Inferior parietal cortex (tissue), 1 donor: ENCODE data around the gene SULT1E1.

Source experiments
- DNase-seq: peaks from one replicate; pipeline ENCODE4 v3.0.0-alpha.2; 2016; ENCODE audit errors: extremely low spot score

Gene SULT1E1

DNA sequence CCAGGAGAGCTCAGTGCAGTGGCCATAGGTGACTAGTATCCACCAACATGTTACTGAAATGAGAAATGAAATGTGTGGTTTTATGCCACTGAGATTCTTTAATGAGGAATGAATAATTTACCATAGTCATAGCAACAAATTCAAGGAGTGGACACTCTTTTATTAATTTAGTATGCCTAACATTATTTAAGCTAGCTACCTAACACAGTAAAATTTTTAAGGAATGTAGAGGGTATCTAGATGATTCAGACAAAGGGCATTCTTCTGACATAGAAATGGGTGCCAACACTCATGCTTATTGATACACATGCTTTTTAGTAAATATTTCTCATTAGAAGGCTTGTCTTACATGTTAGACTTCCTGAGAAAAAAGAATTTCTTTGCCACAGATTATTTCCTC is 66.2 kb downstream of the SULT1E1 start:
- DNase-seq: no peak
